GM23338 (cell line): ENCODE results near the gene JMJD7. TPM values are rescaled to one million over a fixed set of nuclear protein-coding genes. Genes with fewer than 3 reads are reported as not detected.

Source experiments
- ATAC-seq: fragments of 200-7000 bp; cut with Tn5 transposase; 3 replicates; pipeline ENCODE4 v1.9.1; 2020
- DNase-seq: peaks from one replicate; pipeline ENCODE4 v3.0.0-alpha.2; 2015; ENCODE audit warnings: low spot score
- H2AFZ ChIP-seq: fragments of 200-600 bp; sonication (generic); 2 replicates; pipeline ENCODE4 v1.8.0; 2016; ENCODE audit warnings: antibody characterized with exemption, mild to moderate bottlenecking, moderate library complexity
- H3F3A ChIP-seq: fragments of 200-600 bp; sonication (generic); replicated peaks from 2 replicates; pipeline ENCODE4 v1.8.0; 2017; ENCODE audit warnings: antibody characterized with exemption, mixed run types, low read depth
- H3K27ac ChIP-seq: fragments of 200-600 bp; sonication (generic); 2 replicates; pipeline ENCODE4 v1.6.1; 2016; ENCODE audit warnings: low read depth
- H3K27me3 ChIP-seq: fragments of 200-600 bp; sonication (generic); 2 replicates; pipeline ENCODE4 v1.8.0; 2016; ENCODE audit warnings: mild to moderate bottlenecking, mixed run types, moderate library complexity; ENCODE audit not compliant: insufficient read depth
- H3K36me3 ChIP-seq: fragments of 200-600 bp; sonication (generic); 2 replicates; pipeline ENCODE4 v1.8.0; 2016; ENCODE audit warnings: mild to moderate bottlenecking; ENCODE audit not compliant: insufficient read depth
- H3K4me1 ChIP-seq: fragments of 200-600 bp; sonication (generic); 2 replicates; pipeline ENCODE4 v1.8.0; 2016; ENCODE audit warnings: mild to moderate bottlenecking, moderate library complexity; ENCODE audit not compliant: insufficient read depth
- H3K4me2 ChIP-seq: fragments of 200-600 bp; sonication (generic); 2 replicates; pipeline ENCODE4 v1.7.1; 2017; ENCODE audit warnings: mixed run types
- H3K4me3 ChIP-seq: fragments of 200-600 bp; sonication (generic); 2 replicates; pipeline ENCODE4 v1.6.1; 2016; ENCODE audit warnings: mixed run types
- H3K79me2 ChIP-seq: fragments of 200-600 bp; sonication (generic); replicated peaks from 2 replicates; pipeline ENCODE4 v1.8.0; 2017; ENCODE audit warnings: mild to moderate bottlenecking; ENCODE audit not compliant: insufficient read depth
- H3K9me2 ChIP-seq: fragments of 200-600 bp; sonication (generic); 2 replicates; pipeline ENCODE4 v1.8.0; 2017; ENCODE audit not compliant: insufficient read depth
- H4K20me1 ChIP-seq: fragments of 200-600 bp; sonication (generic); replicated peaks from 2 replicates; pipeline ENCODE4 v1.8.0; 2017; ENCODE audit warnings: mild to moderate bottlenecking; ENCODE audit not compliant: insufficient read depth
- H3K27ac Mint-ChIP-seq: 2 replicates; pipeline ENCODE4 v1.8.0; 2020; ENCODE audit warnings: inconsistent platforms, mild to moderate bottlenecking, moderate library complexity, mixed read lengths
- H3K27me3 Mint-ChIP-seq: 3 replicates; pipeline ENCODE4 v1.8.0; 2022; ENCODE audit warnings: low read depth, mild to moderate bottlenecking, moderate library complexity, mixed read lengths, inconsistent platforms; ENCODE audit not compliant: insufficient read depth, poor library complexity
- H3K36me3 Mint-ChIP-seq: 3 replicates; pipeline ENCODE4 v1.8.0; 2021; ENCODE audit warnings: low read depth, mild to moderate bottlenecking, inconsistent platforms, moderate library complexity, mixed read lengths
- H3K4me1 Mint-ChIP-seq: 3 replicates; pipeline ENCODE4 v1.8.0; 2020; ENCODE audit warnings: mild to moderate bottlenecking, inconsistent platforms, mixed read lengths
- H3K4me3 Mint-ChIP-seq: 3 replicates; pipeline ENCODE4 v1.8.0; 2021; ENCODE audit warnings: moderate library complexity, mild to moderate bottlenecking, inconsistent platforms, mixed read lengths
- H3K9me3 Mint-ChIP-seq: 3 replicates; pipeline ENCODE4 v1.8.0; 2020; ENCODE audit warnings: moderate library complexity, mild to moderate bottlenecking, inconsistent platforms, mixed read lengths
- CREB1 ChIP-seq: fragments of 250-450 bp; sonication (Bioruptor Pico); IDR thresholded peaks from 2 replicates; pipeline ENCODE4 v1.5.0; 2020; ENCODE audit warnings: low read depth, mild to moderate bottlenecking, moderate library complexity
- EZH2 ChIP-seq: fragments of 200-600 bp; sonication (generic); IDR thresholded peaks from one replicate; pipeline ENCODE4 v1.8.0; 2017; ENCODE audit warnings: antibody characterized with exemption, mild to moderate bottlenecking, low read depth; ENCODE audit not compliant: unreplicated experiment
- EZH2phosphoT487 ChIP-seq: fragments of 200-600 bp; sonication (generic); IDR thresholded peaks from one replicate; pipeline ENCODE4 v1.8.1; 2018; ENCODE audit warnings: antibody characterized with exemption; ENCODE audit not compliant: unreplicated experiment
- JUNB ChIP-seq: IDR thresholded peaks from one replicate; pipeline ENCODE4 v1.6.1; 2016; ENCODE audit warnings: antibody characterized with exemption; ENCODE audit not compliant: unreplicated experiment
- NANOG ChIP-seq: IDR thresholded peaks from 2 replicates; pipeline ENCODE4 v1.6.1; 2016; ENCODE audit warnings: antibody characterized with exemption, borderline replicate concordance
- POLR2AphosphoS5 ChIP-seq: IDR thresholded peaks from 2 replicates; pipeline ENCODE4 v1.6.1; 2016; ENCODE audit warnings: antibody characterized with exemption, low read depth
- STAT1 ChIP-seq: IDR thresholded peaks from one replicate; pipeline ENCODE4 v1.6.1; 2016; ENCODE audit warnings: antibody characterized with exemption; ENCODE audit not compliant: unreplicated experiment
- ZNF331 ChIP-seq: fragments of 250-450 bp; sonication (Bioruptor Pico); IDR thresholded peaks from 2 replicates; pipeline ENCODE4 v1.5.0; 2020; ENCODE audit warnings: low read depth, mild to moderate bottlenecking, moderate library complexity
- polyA plus RNA-seq: library from polyadenylated mRNA; unstranded; fragments of >200 nt; fragmentation: Nextera tagmentation; extraction: Ambion mirVana; gene quantifications from 2 replicates; pipeline ENCODE4 v1.2.1, GENCODE V29; 2016
- total RNA-seq: library from RNA; depleted of rRNA; stranded (reverse); fragments of >200 nt; shearing (Covaris generic); gene quantifications from 2 replicates; pipeline ENCODE4 v1.2.3, GENCODE V29; 2014
- TF ChIP-seq, protein P1 (sequence below), 2 experiments: fragments of 200-600 bp in 1 of 2; sonication (generic) in 1 of 2; conservative IDR thresholded peaks; 2 replicates each; pipeline versions ENCODE4 v1.5.1 to v1.6.1; 2016 to 2017; ENCODE audit warnings: antibody characterized with exemption in 2 of 2, low read depth in 2 of 2, mild to moderate bottlenecking in 2 of 2, moderate library complexity in 1 of 2
- TF ChIP-seq, protein P2 (sequence below): IDR thresholded peaks from one replicate; pipeline ENCODE4 v1.6.1; 2018; ENCODE audit warnings: antibody characterized with exemption; ENCODE audit not compliant: unreplicated experiment
- TF ChIP-seq, protein P3 (sequence below): IDR thresholded peaks from 2 replicates; pipeline ENCODE4 v1.6.1; 2016; ENCODE audit warnings: antibody characterized with exemption

JMJD7 gene
- total and polyA plus RNA-seq, 2 experiments from 2014 or later, result 8.5 to 9.2 TPM

DNA sequence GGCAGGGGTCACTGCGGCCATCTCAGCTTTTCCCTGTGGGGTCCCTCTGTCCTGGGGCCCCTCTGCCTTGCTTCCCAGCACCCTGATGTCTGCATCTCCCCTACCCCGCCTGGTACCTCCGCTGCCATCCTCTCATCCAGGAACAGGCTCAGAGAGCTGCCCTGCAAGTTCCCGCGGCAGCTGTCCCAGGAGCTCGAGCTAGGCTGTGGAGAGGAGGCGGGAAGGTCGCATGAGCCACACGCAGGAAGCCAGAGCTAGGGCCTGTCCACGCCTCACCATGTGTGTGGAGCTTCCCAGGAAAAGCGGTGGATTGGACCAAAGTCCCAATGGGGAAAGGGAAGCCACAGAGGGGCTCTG lies 23.3 kb downstream of the JMJD7 start:
- Histone ChIP-seq H3K9me2 (no peaks in the 10 kb centered on the region), H3K27ac (no peak overlapping the region), H4K20me1 (no peaks in the 10 kb centered on the region), H3F3A (no peaks in the 10 kb centered on the region), H3K27me3 (no peaks in the 10 kb centered on the region), H3K36me3 (no peaks in the 10 kb centered on the region), H3K4me1 (no peaks in the 10 kb centered on the region), H3K4me2 (no peak overlapping the region), H3K79me2 (no peaks in the 10 kb centered on the region), H3K4me3 (no peak overlapping the region), H2AFZ (no peak overlapping the region)
- ATAC-seq (no peak), DNase-seq (no peak)
- peaks cover 6% of the 10 kb centered on the region for H3K4me1 Mint-ChIP-seq
- H3K27ac Mint-ChIP-seq, result no peak overlapping the region
- peaks cover 14% of the 10 kb centered on the region for H3K27me3 Mint-ChIP-seq
- H3K4me3 Mint-ChIP-seq, result no peak overlapping the region
- no peaks in the 10 kb centered on the region; the same call in 2 of the 3 replicates for H3K36me3 Mint-ChIP-seq
- H3K9me3 Mint-ChIP-seq, result no peaks in the 10 kb centered on the region; the same call in 2 of the 3 replicates
- TF ChIP-seq CREB1 (CRISPR knock-in tag), result no peak
- TF ChIP-seq NANOG, result no peak
- TF ChIP-seq, protein P1, sequence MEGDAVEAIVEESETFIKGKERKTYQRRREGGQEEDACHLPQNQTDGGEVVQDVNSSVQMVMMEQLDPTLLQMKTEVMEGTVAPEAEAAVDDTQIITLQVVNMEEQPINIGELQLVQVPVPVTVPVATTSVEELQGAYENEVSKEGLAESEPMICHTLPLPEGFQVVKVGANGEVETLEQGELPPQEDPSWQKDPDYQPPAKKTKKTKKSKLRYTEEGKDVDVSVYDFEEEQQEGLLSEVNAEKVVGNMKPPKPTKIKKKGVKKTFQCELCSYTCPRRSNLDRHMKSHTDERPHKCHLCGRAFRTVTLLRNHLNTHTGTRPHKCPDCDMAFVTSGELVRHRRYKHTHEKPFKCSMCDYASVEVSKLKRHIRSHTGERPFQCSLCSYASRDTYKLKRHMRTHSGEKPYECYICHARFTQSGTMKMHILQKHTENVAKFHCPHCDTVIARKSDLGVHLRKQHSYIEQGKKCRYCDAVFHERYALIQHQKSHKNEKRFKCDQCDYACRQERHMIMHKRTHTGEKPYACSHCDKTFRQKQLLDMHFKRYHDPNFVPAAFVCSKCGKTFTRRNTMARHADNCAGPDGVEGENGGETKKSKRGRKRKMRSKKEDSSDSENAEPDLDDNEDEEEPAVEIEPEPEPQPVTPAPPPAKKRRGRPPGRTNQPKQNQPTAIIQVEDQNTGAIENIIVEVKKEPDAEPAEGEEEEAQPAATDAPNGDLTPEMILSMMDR (conservative IDR thresholded peaks at IDR 0.05; ENCODE audit: low read depth in 2 of 2), result no peak
- no peak for TF ChIP-seq POLR2AphosphoS5
- TF ChIP-seq EZH2phosphoT487, result no peak
- TF ChIP-seq EZH2, result no peak
- TF ChIP-seq, protein P2, sequence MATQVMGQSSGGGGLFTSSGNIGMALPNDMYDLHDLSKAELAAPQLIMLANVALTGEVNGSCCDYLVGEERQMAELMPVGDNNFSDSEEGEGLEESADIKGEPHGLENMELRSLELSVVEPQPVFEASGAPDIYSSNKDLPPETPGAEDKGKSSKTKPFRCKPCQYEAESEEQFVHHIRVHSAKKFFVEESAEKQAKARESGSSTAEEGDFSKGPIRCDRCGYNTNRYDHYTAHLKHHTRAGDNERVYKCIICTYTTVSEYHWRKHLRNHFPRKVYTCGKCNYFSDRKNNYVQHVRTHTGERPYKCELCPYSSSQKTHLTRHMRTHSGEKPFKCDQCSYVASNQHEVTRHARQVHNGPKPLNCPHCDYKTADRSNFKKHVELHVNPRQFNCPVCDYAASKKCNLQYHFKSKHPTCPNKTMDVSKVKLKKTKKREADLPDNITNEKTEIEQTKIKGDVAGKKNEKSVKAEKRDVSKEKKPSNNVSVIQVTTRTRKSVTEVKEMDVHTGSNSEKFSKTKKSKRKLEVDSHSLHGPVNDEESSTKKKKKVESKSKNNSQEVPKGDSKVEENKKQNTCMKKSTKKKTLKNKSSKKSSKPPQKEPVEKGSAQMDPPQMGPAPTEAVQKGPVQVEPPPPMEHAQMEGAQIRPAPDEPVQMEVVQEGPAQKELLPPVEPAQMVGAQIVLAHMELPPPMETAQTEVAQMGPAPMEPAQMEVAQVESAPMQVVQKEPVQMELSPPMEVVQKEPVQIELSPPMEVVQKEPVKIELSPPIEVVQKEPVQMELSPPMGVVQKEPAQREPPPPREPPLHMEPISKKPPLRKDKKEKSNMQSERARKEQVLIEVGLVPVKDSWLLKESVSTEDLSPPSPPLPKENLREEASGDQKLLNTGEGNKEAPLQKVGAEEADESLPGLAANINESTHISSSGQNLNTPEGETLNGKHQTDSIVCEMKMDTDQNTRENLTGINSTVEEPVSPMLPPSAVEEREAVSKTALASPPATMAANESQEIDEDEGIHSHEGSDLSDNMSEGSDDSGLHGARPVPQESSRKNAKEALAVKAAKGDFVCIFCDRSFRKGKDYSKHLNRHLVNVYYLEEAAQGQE, result no peak
- TF ChIP-seq, protein P3, sequence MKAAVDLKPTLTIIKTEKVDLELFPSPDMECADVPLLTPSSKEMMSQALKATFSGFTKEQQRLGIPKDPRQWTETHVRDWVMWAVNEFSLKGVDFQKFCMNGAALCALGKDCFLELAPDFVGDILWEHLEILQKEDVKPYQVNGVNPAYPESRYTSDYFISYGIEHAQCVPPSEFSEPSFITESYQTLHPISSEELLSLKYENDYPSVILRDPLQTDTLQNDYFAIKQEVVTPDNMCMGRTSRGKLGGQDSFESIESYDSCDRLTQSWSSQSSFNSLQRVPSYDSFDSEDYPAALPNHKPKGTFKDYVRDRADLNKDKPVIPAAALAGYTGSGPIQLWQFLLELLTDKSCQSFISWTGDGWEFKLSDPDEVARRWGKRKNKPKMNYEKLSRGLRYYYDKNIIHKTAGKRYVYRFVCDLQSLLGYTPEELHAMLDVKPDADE, result no peak

DNA sequence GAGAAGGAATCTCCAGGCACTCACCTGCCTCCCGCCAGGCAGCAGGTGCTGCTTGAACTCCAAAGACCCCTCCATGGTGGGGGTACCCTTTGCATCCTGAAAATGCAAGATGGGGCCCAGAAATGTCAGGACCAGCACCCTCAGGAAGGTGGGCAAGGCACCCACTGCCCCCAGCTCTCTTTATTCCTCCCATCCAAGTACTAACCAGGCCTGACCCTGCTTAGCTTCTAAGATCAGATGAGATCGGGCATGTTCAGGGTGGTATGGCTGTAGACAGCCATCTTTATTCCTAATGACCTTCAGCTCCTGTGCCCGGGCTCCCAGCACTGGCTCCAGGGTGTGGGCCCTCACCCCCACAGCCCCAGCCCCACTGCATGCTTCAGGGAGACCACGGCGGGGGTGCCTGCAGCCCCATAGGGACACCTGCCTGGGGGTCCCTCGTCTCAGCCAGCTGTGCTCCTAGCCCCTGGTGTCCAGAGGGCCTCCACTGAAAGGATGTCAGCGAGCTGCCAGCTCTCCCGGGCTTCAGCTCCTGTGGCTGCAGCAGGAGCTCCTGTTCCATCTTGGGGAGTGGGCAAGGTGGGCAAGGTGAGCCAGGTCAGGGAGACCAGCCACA lies 24.0 kb downstream of the JMJD7 start:
- Histone ChIP-seq H2AFZ (no peak overlapping the region), H3K27ac (no peak overlapping the region), H4K20me1 (no peaks in the 10 kb centered on the region), H3F3A (no peaks in the 10 kb centered on the region), H3K9me2 (no peaks in the 10 kb centered on the region), H3K4me2 (no peak overlapping the region), H3K4me1 (no peaks in the 10 kb centered on the region), H3K4me3 (no peak overlapping the region), H3K27me3 (no peaks in the 10 kb centered on the region), H3K79me2 (no peaks in the 10 kb centered on the region), H3K36me3 (no peaks in the 10 kb centered on the region)
- no peak overlapping the region for H3K4me3 Mint-ChIP-seq
- ATAC-seq, result no peak
- H3K27ac Mint-ChIP-seq, result no peak overlapping the region
- H3K9me3 Mint-ChIP-seq, result no peaks in the 10 kb centered on the region; the same call in 2 of the 3 replicates
- H3K27me3 Mint-ChIP-seq, result peaks cover 14% of the 10 kb centered on the region
- H3K36me3 Mint-ChIP-seq, result no peaks in the 10 kb centered on the region; the same call in 2 of the 3 replicates
- H3K4me1 Mint-ChIP-seq, result peaks cover 6% of the 10 kb centered on the region
- no peak for DNase-seq
- TF ChIP-seq JUNB, result no peak
- TF ChIP-seq, protein P3, result no peak
- TF ChIP-seq ZNF331 (CRISPR knock-in tag), result no peak
- no peak for TF ChIP-seq STAT1
- TF ChIP-seq EZH2, result no peak
- TF ChIP-seq, protein P1 (conservative IDR thresholded peaks at IDR 0.05; ENCODE audit: low read depth in 2 of 2), result no peak
- TF ChIP-seq POLR2AphosphoS5, result no peak
- no peak for TF ChIP-seq EZH2phosphoT487
